Peyer's patch (tissue), 4 donors: ENCODE results near the gene TOX2.

Experiments used
- POLR2A ChIP-seq, 2 donors: fragments of 450-650 bp; IDR thresholded peaks; one replicate each; pipeline ENCODE4 v1.5.1; 2017; ENCODE audit warnings: antibody characterized with exemption in 2 of 2, mild to moderate bottlenecking in 2 of 2, moderate library complexity in 2 of 2
- TF ChIP-seq, protein P1 (sequence below), 6 experiments: fragments of 450-650 bp in 4 of 6; fragments of 200-600 bp in 2 of 6; sonication (generic) in 1 of 6; IDR thresholded peaks; one replicate each; pipeline ENCODE4 v1.5.1; 2017 to 2019; ENCODE audit warnings: antibody characterized with exemption in 6 of 6, mild to moderate bottlenecking in 3 of 6, moderate library complexity in 1 of 6

DNA sequence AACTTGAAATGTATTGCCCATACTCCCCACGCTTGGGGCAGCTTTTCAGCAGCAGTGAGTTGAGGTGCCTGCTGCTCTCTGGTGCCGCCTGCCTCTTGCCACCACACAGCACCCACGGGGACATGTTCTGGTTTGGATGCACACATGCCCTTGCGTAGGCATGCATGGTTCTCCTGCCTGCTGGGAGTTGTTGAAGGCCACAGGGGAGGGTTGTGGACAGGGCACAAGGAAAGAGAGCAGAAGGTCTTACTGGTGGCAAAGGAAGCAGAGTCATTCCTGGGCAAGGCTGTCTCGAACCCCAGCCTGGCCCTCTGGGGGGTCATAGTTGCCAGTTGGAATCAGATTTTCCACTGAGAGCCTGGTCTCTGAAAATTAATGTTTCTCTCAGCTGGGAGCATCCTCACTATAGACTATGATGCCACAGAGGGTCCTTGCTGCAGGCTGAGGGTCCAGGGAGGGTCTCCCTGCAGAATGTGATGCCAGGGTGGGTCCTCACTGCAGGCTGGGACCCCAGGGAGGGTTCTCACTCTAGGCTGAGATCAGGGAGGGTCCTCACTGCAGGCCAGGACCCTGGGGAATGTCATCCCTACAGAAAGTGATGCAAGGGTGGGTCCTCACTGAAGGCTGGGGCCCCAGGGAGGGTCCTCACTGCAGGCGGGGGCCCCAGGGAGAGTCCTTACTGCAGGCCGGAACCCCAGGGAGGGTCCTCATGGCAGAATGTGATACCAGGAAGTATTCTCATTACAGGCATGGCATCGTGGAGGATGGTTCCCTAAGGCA is 59.2 kb downstream of the TOX2 start:
- TF ChIP-seq POLR2A (IDR thresholded peaks at IDR 0.05), result no peak
- TF ChIP-seq, protein P1, sequence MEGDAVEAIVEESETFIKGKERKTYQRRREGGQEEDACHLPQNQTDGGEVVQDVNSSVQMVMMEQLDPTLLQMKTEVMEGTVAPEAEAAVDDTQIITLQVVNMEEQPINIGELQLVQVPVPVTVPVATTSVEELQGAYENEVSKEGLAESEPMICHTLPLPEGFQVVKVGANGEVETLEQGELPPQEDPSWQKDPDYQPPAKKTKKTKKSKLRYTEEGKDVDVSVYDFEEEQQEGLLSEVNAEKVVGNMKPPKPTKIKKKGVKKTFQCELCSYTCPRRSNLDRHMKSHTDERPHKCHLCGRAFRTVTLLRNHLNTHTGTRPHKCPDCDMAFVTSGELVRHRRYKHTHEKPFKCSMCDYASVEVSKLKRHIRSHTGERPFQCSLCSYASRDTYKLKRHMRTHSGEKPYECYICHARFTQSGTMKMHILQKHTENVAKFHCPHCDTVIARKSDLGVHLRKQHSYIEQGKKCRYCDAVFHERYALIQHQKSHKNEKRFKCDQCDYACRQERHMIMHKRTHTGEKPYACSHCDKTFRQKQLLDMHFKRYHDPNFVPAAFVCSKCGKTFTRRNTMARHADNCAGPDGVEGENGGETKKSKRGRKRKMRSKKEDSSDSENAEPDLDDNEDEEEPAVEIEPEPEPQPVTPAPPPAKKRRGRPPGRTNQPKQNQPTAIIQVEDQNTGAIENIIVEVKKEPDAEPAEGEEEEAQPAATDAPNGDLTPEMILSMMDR (IDR thresholded peaks at IDR 0.05), result no peak
